Rectal smooth muscle tissue (tissue), 1 donor: ENCODE measurements around the gene GRIN1.

ENCODE experiments used
- H3K27ac ChIP-seq: one replicate; pipeline ENCODE4 v1.7.0; 2013; ENCODE audit warnings: low read depth, low read length, inconsistent platforms
- H3K27me3 ChIP-seq: one replicate; pipeline ENCODE4 v1.7.0; 2013; ENCODE audit warnings: low read length; ENCODE audit not compliant: control insufficient read depth, insufficient read depth
- H3K36me3 ChIP-seq: one replicate; pipeline ENCODE4 v1.7.0; 2013; ENCODE audit warnings: low read length; ENCODE audit not compliant: control insufficient read depth, insufficient read depth
- H3K4me1 ChIP-seq: one replicate; pipeline ENCODE4 v1.7.0; 2013; ENCODE audit warnings: low read length; ENCODE audit not compliant: control insufficient read depth, insufficient read depth
- H3K4me3 ChIP-seq: one replicate; pipeline ENCODE4 v1.7.0; 2013; ENCODE audit warnings: low read length
- H3K9ac ChIP-seq: one replicate; pipeline ENCODE4 v1.7.0; 2013; ENCODE audit warnings: low read length

The GRIN1 gene

DNA sequence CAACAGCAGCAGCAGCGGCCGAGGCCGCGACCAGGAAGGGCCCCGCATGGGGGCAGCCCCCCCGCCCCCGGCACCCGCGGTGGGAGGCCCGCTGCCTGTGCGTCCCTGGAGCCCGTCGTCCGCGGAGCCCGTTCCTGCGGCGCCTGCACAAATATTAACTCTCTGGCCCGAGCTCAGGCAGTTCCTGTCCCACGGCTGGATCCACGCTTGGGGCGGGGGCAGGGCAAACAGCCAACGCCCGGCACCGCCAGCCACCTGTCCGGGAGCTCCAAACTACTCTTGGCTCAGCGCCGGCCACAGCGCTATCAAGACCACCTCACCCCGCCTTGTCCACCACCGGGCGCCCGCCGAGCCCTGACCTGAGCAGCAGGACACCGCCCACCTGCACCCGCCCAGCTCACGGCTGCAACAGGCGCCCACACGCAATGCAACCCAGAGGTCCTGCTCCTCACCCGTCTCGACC, 31.0 kb downstream of the GRIN1 start, which contains the start of gene LRRC26:
Gene LRRC26, minus strand, starts transcription at position 156 of the 463 bp plus-strand sequence. Its CDS starts 108 bp downstream, at position 48.
- peak within 1 kb of the TSS; percentile 54 for H3K4me3 ChIP-seq
- H3K36me3 ChIP-seq = no peaks in the 10 kb centered on the region
- H3K4me1 ChIP-seq = no peaks in the 10 kb centered on the region
- no peak within 1 kb of the TSS for H3K9ac ChIP-seq
- no peak within 1 kb of the TSS for H3K27ac ChIP-seq
- H3K27me3 ChIP-seq = peaks cover 50% of the 10 kb centered on the region

DNA sequence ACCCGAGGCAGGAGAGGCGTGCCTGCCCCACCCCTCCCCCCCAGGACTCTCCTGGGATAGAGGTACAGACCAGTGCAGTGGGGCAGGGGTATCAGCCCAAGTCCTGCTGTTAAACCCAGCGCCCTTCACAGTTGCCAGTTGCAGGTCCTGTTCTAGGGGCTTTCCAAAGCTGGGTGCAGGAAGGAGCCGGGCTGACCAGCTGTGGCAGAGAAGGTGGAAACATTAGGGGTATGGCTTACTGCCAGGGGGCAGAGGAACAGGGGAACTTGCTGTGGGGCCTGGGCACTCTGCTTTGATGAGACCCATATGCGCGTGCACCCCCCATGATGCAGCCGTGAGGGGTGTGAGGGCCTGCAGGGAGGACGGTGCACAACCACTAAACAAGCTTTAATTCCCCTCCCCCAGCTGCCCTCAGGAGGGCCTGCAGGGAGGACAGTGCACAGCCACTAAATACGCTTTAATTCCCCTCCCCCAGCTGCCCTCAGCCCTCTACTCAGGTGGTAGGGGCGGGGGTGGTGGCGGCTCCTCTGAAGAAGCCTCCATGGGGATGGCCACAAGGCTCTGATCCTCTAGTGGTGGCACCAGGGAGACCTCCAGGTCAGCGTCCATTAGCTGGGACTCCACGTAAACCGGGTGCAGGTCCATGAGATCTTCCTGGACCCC, 31.7 kb downstream of the GRIN1 start:
- no peaks in the 10 kb centered on the region for H3K4me1 ChIP-seq

DNA sequence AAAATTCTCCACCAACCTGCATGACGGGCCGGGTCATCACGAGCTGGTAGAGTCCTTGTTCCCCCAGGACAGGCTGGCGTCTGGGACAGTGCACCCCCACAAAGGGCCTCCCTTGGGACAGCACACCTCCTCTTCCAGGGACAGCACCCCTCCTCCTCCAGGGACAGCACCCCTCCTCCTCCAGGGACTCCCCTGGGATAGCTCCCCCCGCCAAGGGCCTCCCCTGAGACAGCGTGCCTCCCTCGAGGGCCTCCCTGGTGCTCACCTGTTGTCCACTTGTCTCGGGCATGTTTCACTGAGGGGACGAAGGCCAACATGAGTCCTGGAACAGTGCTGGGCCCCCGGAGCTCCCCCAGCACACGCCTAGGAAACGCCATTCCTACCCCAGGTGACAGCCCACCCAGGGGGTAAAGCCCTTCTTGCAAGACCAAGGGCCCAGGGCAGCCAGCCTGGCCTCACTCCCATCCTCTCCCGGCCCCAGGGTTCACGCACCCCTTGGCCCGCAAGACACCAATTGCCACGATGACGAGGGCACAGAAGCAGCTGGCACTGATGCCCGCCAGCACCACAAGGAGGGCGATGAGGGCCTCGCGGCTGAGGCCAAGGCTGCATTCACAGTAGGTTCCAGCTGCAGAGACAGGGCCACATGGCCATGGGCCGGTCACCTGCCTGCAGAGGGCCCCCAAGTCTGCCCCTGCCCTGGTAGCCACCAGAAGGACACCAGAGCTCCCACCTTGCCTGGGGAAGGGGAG, 32.4 kb downstream of the GRIN1 start:
- Histone ChIP-seq H3K36me3 (no peaks in the 10 kb centered on the region), H3K27ac (no peak overlapping the region), H3K4me1 (no peaks in the 10 kb centered on the region), H3K27me3 (peaks cover 38% of the 10 kb centered on the region), H3K9ac (no peak overlapping the region), H3K4me3 (no peak overlapping the region)

More for the DNA sequence above, 31.7 kb downstream of the GRIN1 start:
- Histone ChIP-seq H3K27me3 (peaks cover 44% of the 10 kb centered on the region), H3K36me3 (no peaks in the 10 kb centered on the region), H3K4me3 (no peak overlapping the region), H3K27ac (no peak overlapping the region), H3K9ac (no peak overlapping the region)

DNA sequence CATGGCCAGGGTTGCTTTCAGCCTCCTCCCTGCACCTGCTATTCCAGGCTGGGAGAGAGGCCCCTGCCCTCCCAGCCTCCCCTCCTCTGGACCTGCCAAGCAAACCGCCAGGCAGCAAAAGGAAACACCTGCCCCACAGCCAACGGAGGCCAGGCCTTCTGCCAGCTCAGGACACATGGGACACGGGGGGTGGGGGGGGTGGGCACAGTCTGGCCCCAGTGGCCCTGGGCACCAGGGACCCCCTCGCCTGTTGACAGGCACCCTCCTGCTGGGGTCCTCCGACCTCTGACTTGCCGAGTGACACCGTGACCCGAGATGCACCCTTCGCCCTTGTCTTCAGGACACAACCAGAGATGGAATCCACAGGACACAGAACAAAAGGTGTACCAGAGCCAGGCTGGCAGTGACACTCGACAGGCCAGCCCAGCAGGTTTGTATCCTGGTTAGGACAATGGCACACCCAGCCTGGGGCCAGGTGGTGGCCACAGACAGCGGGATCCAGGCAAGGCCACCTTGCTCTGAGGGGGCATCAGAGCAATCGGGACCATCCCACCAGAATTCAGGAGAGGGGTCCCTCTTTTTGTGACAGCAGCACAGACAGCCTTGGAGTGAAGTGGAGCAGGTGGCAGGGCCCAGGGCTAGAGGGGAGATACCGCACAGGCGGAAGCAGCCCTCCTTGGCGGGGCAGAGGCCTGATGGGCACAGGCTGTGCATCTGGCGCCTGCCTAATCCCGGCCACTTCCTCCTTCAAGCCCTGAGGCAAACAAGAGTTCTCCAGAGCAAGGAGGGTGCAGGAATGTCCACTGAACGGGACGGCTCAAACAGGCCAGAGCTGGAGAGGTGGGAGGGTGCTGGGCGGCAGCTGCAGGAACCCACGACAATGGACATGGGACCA, 34.2 kb downstream of the GRIN1 start:
- no peak overlapping the region for H3K27ac ChIP-seq
- H3K4me3 ChIP-seq = no peak overlapping the region
- H3K36me3 ChIP-seq = no peaks in the 10 kb centered on the region
- peaks cover 30% of the 10 kb centered on the region for H3K27me3 ChIP-seq
- no peaks in the 10 kb centered on the region for H3K4me1 ChIP-seq
- H3K9ac ChIP-seq = no peak overlapping the region

DNA sequence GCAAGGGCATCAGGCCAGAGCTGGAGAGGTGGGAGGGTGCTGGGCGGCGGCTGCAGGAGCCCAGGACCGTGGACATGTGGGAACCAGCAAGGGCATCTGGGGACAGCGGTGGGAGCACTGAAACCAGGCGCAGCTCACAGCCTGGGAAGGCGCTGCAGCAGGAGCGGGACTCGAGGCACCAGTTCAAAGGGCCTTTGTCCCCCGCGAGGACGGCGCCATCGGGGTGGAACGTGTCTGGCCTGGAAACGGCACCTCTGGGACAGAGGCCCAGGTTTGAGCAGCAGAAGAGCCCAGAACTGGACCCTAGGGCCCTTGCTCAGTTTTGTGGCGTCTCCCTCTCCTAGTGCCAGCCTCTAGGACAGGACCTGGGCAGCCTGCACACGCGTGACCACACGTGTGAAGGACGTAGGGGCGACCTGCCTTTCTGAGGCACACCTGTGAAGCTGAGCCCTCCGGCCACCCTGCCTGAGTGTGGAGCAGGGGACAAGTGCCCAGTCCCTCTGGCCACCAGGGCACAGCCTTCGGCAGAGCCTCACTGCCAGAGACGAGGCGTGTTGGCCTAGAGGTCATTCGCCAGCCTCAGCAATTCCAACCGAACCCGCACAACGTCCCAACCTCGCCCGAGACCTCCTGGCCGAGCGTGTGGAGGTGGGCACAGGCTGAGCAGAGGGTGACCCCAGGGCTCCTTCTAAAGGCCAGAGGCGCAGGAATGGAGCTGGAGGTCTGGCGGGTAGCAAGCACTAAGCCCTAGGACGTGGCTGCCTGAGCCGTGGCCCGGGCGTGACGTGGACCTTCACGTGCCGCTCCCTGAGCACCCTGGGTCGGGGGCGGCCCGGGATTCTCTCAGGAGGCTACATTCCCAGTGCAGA, 35.1 kb downstream of the GRIN1 start:
- Histone ChIP-seq H3K36me3 (peaks cover 6% of the 10 kb centered on the region), H3K4me3 (no peak overlapping the region), H3K27ac (no peak overlapping the region), H3K9ac (no peak overlapping the region), H3K4me1 (no peaks in the 10 kb centered on the region), H3K27me3 (peaks cover 25% of the 10 kb centered on the region)

DNA sequence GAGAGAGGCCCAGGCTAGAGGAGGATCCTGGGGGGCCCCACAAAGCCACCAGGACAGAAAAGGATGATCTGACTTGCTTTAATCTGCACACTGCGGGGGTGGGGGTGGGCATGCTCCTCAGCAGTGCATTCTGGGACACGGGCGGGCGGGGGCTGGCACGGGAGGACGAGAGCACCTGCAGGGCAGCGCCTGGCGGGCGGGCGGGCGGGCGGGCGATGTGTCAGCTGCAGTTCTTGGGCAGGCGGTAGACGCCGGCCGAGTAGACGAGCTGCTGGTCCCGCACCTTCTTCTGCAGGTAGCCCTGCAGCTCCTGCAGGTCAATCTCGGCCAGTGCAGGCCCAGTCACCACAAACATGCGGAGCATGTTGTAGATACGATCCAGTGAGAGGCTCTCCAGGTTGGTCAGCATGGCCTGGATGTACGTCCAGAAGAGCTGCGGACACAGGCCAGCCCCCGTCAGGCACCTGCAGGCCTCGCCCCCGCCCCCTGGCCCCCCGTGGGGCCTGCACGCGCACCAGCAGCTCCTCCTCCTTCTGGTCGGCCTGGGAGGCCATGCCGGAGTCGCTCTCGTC, 35.9 kb downstream of the GRIN1 start:
- Histone ChIP-seq H3K36me3 (peaks cover 10% of the 10 kb centered on the region), H3K4me1 (no peaks in the 10 kb centered on the region), H3K4me3 (no peak overlapping the region), H3K27ac (no peak overlapping the region), H3K27me3 (peaks cover 17% of the 10 kb centered on the region), H3K9ac (no peak overlapping the region)

DNA sequence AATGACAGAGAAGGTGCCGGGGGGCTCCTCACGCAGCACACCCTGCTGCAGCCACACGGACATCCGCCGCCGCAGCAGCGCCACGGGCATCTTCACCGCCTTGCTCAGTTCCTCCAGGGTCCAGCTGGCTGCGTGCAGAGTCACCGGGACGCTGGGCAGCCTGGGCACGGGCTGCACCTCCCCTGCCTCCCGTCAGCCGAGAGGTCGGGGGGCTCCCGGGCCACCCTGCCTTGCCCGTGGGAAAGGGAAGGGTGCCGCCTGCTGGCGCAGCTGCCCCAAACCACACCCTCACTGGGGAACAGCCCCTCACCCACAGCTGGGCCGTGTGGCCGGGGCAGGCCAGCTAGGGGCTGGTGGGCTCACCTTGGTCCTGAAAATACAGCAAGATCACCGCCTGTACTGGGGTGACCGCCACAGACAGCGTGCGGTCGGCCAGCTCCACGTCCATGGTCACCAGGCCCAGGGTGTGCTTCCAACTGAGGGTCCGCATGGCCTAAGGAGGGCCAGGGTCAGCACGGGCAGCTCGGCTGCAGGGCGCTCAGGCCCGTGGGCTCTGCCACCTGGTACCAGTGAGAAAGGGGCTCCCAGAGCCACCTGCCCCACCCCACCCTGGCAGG, 36.5 kb downstream of the GRIN1 start:
- H3K4me1 ChIP-seq = no peaks in the 10 kb centered on the region
- H3K27me3 ChIP-seq = peaks cover 11% of the 10 kb centered on the region
- no peak overlapping the region for H3K9ac ChIP-seq
- no peak overlapping the region for H3K4me3 ChIP-seq
- no peak overlapping the region for H3K27ac ChIP-seq
- peaks cover 12% of the 10 kb centered on the region for H3K36me3 ChIP-seq

DNA sequence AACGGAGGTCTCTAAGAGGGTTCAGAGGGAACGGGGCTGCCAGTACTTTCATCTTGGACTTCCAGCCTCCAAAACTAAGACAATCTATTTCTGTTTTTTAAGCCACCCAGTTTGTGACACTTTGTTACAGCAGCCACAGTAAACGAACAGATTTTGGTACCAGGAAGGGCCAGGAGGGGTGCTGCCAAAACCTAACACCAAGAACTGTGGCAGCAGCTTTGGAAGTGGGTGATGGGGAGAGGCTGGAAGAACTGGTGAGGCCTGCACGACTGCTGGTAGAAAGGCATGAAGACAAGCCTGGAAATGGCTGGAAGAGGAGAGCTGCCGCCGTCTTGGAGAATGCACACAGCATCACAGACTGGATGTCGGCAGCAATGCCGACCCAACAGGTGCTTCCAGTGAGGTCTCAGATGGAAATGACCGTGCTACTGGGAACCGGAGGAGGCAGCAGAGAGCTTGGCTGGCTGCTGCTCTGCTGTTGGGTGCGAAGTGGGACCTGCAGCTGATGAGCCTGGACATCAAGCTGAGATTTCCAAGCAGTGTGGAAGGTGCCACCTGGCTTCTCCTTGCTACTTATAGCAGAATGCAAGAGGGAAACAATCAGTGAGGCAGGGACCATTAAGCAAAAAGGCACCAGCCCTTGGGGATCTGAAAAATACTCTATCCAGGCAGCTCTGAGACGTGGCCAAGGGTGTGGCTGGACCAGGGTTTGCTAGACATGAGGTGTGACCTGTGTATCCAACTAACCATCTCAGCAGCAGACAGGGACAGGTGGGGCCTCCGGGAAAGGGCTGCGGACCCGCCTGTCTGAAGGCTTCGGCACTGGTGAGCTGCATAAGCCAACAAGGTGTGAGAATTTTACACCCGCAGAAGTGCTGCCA, 37.6 kb downstream of the GRIN1 start:
- H3K4me3 ChIP-seq = no peak overlapping the region
- H3K9ac ChIP-seq = no peak overlapping the region
- H3K36me3 ChIP-seq = peaks cover 17% of the 10 kb centered on the region
- no peaks in the 10 kb centered on the region for H3K4me1 ChIP-seq
- no peak overlapping the region for H3K27ac ChIP-seq
- peaks cover 8% of the 10 kb centered on the region for H3K27me3 ChIP-seq

DNA sequence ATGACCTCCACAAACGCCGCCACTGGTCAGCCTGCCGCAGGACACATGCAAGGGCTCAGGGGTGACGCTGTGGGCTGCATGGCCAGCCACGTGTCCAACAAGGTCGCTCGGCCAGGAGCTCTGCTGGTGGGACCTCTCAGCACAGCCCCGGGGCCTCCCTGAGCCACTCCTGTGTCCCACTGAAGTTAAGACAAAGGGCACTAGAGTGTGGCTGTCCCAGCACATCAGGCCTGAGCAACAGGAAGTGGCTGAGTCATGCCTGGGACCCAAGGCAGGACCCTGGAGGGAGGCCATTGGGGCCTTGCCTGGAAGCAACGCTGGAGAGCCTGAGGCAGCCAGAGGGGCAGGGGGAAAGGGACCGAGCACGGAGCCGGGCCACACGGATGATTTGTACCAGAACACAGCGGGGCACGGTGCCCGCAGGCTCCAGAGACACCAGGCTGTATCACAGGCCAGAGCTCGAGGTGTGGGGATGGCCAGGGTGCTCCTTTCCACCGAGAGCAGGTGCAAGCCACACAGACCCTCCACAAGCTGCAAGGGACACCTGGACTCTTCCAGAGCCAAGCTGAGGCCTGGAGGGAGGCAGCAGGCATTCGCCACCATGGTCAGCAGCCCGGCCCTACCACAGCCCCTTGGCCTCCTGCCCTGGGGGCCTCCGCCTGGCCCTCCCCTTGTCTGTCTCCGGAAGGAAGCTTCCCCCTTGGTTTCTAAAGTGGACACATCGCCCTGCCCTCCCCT, 39.4 kb downstream of the GRIN1 start:
- Histone ChIP-seq H3K27ac (no peak overlapping the region), H3K27me3 (peaks cover 4% of the 10 kb centered on the region), H3K4me1 (no peaks in the 10 kb centered on the region), H3K4me3 (no peak overlapping the region), H3K9ac (no peak overlapping the region), H3K36me3 (peaks cover 27% of the 10 kb centered on the region)

DNA sequence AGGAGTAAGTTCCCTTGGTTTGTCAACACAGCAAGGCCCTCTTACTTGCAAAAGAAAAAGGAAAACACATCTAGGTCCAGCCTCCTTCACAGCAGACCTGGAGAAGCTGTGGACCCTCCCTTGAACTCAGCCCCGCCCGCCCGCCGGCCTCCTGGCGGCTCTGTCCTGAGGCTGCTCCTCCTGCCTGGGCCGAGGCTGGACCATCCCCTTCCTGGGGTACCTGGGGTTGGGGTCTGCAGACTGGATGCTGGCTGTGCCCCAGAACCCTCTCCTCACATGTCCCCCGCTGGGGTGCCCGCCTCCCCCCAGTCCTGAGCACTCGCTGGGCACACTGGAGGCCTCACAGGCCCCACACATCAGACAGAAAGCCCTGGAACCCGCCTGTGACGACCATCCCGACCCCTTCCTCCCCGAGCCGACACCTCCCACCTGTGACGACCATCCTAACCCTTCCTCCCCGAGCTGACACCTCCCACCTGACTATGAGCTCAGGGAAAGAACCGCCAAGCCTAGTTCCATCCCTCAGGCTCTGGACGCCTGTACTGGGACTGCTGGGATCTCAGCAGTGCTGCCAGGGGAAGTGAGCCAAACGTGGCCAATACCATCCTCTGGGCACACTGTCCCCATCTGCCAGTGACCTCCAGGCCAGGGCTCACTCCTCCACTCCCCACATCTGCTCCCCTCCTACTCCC, 40.1 kb downstream of the GRIN1 start:
- peaks cover 33% of the 10 kb centered on the region for H3K36me3 ChIP-seq
- no peak overlapping the region for H3K4me3 ChIP-seq
- no peaks in the 10 kb centered on the region for H3K27me3 ChIP-seq
- H3K4me1 ChIP-seq = no peaks in the 10 kb centered on the region
- no peak overlapping the region for H3K27ac ChIP-seq
- no peak overlapping the region for H3K9ac ChIP-seq
